K562 (cell line): ENCODE data around the gene ACER3. TPM values are rescaled to one million over a fixed set of nuclear protein-coding genes. Genes with fewer than 3 reads are reported as not detected.

Source experiments
- ATAC-seq: fragments of 200-7000 bp; cut with Tn5 transposase; 3 replicates; pipeline ENCODE4 v1.9.1; 2020; ENCODE audit warnings: moderate library complexity
- BruUV-seq: library from RNA; stranded (reverse); fragments of 400-500 nt; replicated peaks from 2 replicates; lab custom pipeline; 2021; lab: Mats Ljungman, UMichigan
- CTCF ChIA-PET: fragments of 300-600 bp; formaldehyde crosslinking; extraction: SDS; loops from one replicate; lab custom pipeline; 2021; ENCODE audit warnings: low intra/inter-chr PET ratio; lab: Yijun Ruan, JAX
- POLR2A ChIA-PET: fragments of 300-600, 350-650 bp; sonication (Branson Sonifier 250); formaldehyde crosslinking; extraction: SDS; loops from one replicate; lab custom pipeline; 2021; ENCODE audit warnings: antibody characterized with exemption, inconsistent platforms; lab: Yijun Ruan, JAX
- DNase-seq, 4 experiments: peaks; one replicate each; pipeline versions ENCODE4 v3.0.0 to v3.0.0-alpha.2; 2011 to 2018; ENCODE audit warnings: low spot score in 3 of 4, mixed read lengths in 3 of 4; ENCODE audit errors: extremely low read depth in 1 of 4
- FAIRE-seq: peaks from 2 replicates; lab custom pipeline; 2011; peaks lifted over from hg19 to GRCh38; lab: Jason Lieb, UNC
- H2AFZ ChIP-seq: 2 replicates; pipeline ENCODE4 v1.6.0; 2011; ENCODE audit warnings: low read depth, low read length, control low read depth, inconsistent platforms
- H3K27ac ChIP-seq: fragments of 200-600 bp; 3 replicates; pipeline ENCODE4 v1.8.0; 2011; ENCODE audit warnings: low read depth, mild to moderate bottlenecking, control low read depth, inconsistent platforms, low read length, moderate library complexity, mixed read lengths; ENCODE audit errors: extremely low read depth
- H3K27me3 ChIP-seq, 2 experiments: fragments of 300-600 bp in 1 of 2; 2 replicates in 1 of 2; 3 replicates in 1 of 2; pipeline versions ENCODE4 v1.6.0 to v1.8.0; 2011; ENCODE audit warnings: inconsistent platforms in 2 of 2, low read length in 2 of 2, mild to moderate bottlenecking in 1 of 2, mixed read lengths in 1 of 2, moderate library complexity in 1 of 2; ENCODE audit not compliant: control insufficient read depth in 2 of 2, insufficient read depth in 2 of 2
- H3K36me3 ChIP-seq: fragments of 300-600 bp; 3 replicates; pipeline ENCODE4 v1.8.0; 2011; ENCODE audit warnings: mild to moderate bottlenecking, low read length, inconsistent platforms; ENCODE audit not compliant: control insufficient read depth, insufficient read depth
- H3K4me1 ChIP-seq, 2 experiments: fragments of 200-600 bp in 1 of 2; replicated peaks in 1 of 2; 2 replicates in 1 of 2; 3 replicates in 1 of 2; pipeline versions ENCODE4 v1.5.1 to v1.8.0; 2011; ENCODE audit warnings: inconsistent platforms in 2 of 2, low read length in 2 of 2, mild to moderate bottlenecking in 1 of 2, mixed read lengths in 1 of 2, moderate library complexity in 1 of 2; ENCODE audit not compliant: control insufficient read depth in 2 of 2, insufficient read depth in 2 of 2
- H3K4me2 ChIP-seq: 2 replicates; pipeline ENCODE4 v1.6.1; 2011; ENCODE audit warnings: low read length, control low read depth, inconsistent platforms, mixed read lengths; ENCODE audit not compliant: insufficient read depth
- H3K4me3 ChIP-seq: fragments of 200-600 bp; sonication (generic), shearing (Covaris generic); 2 replicates; pipeline ENCODE4 v1.5.1; 2016; ENCODE audit warnings: control low read depth, inconsistent platforms
- H3K79me2 ChIP-seq: fragments of 200-600 bp; 3 replicates; pipeline ENCODE4 v1.8.0; 2011; ENCODE audit warnings: low read length, inconsistent platforms; ENCODE audit not compliant: control insufficient read depth, insufficient read depth
- H3K9ac ChIP-seq, 2 experiments: 2 replicates each; pipeline versions ENCODE4 v1.6.0 to v1.6.1; 2011; ENCODE audit warnings: low read depth in 2 of 2, low read length in 2 of 2, control low read depth in 1 of 2, inconsistent platforms in 1 of 2, mild to moderate bottlenecking in 1 of 2, mixed read lengths in 1 of 2; ENCODE audit not compliant: insufficient read depth in 1 of 2
- H3K9me1 ChIP-seq: one replicate; pipeline ENCODE4 v1.6.0; 2011; ENCODE audit warnings: inconsistent platforms, mild to moderate bottlenecking, low read length, moderate library complexity; ENCODE audit not compliant: control insufficient read depth, insufficient read depth
- H3K9me3 ChIP-seq: replicated peaks from 2 replicates; pipeline ENCODE4 v1.5.1; 2011; ENCODE audit warnings: low read depth, low read length, inconsistent platforms; ENCODE audit not compliant: control insufficient read depth, insufficient read depth
- H4K20me1 ChIP-seq: replicated peaks from 2 replicates; pipeline ENCODE4 v1.6.1; 2011; ENCODE audit warnings: low read length, inconsistent platforms, mixed read lengths; ENCODE audit not compliant: control insufficient read depth, insufficient read depth
- ATF3 ChIP-seq, 2 experiments: fragments of 450-650 bp in 1 of 2; sonication (generic) in 1 of 2; formaldehyde crosslinking in 1 of 2; IDR thresholded peaks in 1 of 2; conservative IDR thresholded peaks in 1 of 2; 2 replicates each; pipeline versions ENCODE4 v1.6.1 to v1.8.1; 2016 to 2023; ENCODE audit warnings: mild to moderate bottlenecking in 2 of 2, moderate library complexity in 2 of 2, inconsistent platforms in 1 of 2, missing genetic modification reagents in 1 of 2
- CC2D1A ChIP-seq: fragments of 450-650 bp; IDR thresholded peaks from 2 replicates; pipeline ENCODE4 v1.6.1; 2017; ENCODE audit warnings: mild to moderate bottlenecking
- ELF1 ChIP-seq: fragments of 200-800 bp; sonication (Bioruptor generic); IDR thresholded peaks from 2 replicates; pipeline ENCODE4 v1.6.1; 2016; ENCODE audit warnings: missing genetic modification characterization, missing compliant biosample characterization
- KDM5B ChIP-seq: fragments of 200-600 bp; sonication (generic); IDR thresholded peaks from 2 replicates; pipeline ENCODE4 v1.6.1; 2012; ENCODE audit warnings: low read depth, mild to moderate bottlenecking, moderate library complexity, low read length, control low read depth, inconsistent platforms; ENCODE audit not compliant: insufficient replicate concordance
- KLF16 ChIP-seq: IDR thresholded peaks from 2 replicates; pipeline ENCODE4 v1.6.1; 2016; ENCODE audit warnings: antibody characterized with exemption
- NCOA2 ChIP-seq, 2 experiments: fragments of 450-650 bp; IDR thresholded peaks; 2 replicates each; pipeline ENCODE4 v1.6.1; 2018; ENCODE audit warnings: mild to moderate bottlenecking in 2 of 2, moderate library complexity in 1 of 2; ENCODE audit not compliant: partially characterized antibody in 2 of 2
- NELFE ChIP-seq: IDR thresholded peaks from 2 replicates; pipeline ENCODE4 v1.6.1; 2011; ENCODE audit warnings: mild to moderate bottlenecking; ENCODE audit not compliant: insufficient read depth, insufficient read length
- NR2C1 ChIP-seq, 2 experiments: fragments of 450-650 bp; IDR thresholded peaks; 2 replicates each; pipeline ENCODE4 v1.6.1; 2017; ENCODE audit warnings: mild to moderate bottlenecking in 2 of 2, antibody characterized with exemption in 1 of 2, inconsistent platforms in 1 of 2, missing compliant biosample characterization in 1 of 2, missing genetic modification characterization in 1 of 2
- SMC3 ChIP-seq: conservative IDR thresholded peaks from 2 replicates; pipeline ENCODE4 v1.6.1; 2011; ENCODE audit warnings: low read depth, low read length, improper control_type of control experiment; ENCODE audit not compliant: insufficient read depth
- STAG1 ChIP-seq: sonication (generic); formaldehyde crosslinking; IDR thresholded peaks from 2 replicates; pipeline ENCODE4 v1.5.0; 2020; ENCODE audit warnings: missing genetic modification reagents, borderline replicate concordance
- TCF15 ChIP-seq: fragments of 250-450 bp; sonication (Bioruptor Pico); IDR thresholded peaks from 2 replicates; pipeline ENCODE4 v1.8.0; 2022; ENCODE audit warnings: moderate library complexity, mild to moderate bottlenecking, inconsistent platforms
- ZNF143 ChIP-seq: sonication (generic); formaldehyde crosslinking; IDR thresholded peaks from 2 replicates; pipeline ENCODE4 v1.9.0; 2022; ENCODE audit warnings: mild to moderate bottlenecking, missing genetic modification reagents
- WGBS: fragments of 100-300 bp; shearing (Covaris generic); methylation state at CpG from one replicate; pipeline ENCODE4 v1.1.6; 2016; ENCODE audit warnings: low coverage, mixed read lengths; ENCODE audit not compliant: insufficient coverage; ENCODE audit errors: missing lambda C conversion rate; 5-methylcytosine and 5-hydroxymethylcytosine counted together
- in situ Hi-C: fragments of 300-500 bp; cut with MboI; formaldehyde crosslinking; loops from 4 replicates; pipeline ENCODE4 v1.15.0; 2018; ENCODE audit warnings: inconsistent platforms, mixed read lengths
- intact Hi-C: fragments of 100-400 bp; cut with micrococcal nuclease; formaldehyde crosslinking; loops from 2 replicates; pipeline ENCODE4 v1.14.2; 2022
- polyA plus RNA-seq, 8 experiments: library from polyadenylated mRNA; depleted of rRNA in 4 of 8; stranded (reverse) in 5 of 8; unstranded in 3 of 8; fragments of >200 nt; fragmentation: Nextera tagmentation in 2 of 8; fragmentation: Illumina TruSeq in 1 of 8; extraction: Ambion mirVana in 2 of 8; extraction: Trizol in 1 of 8; gene quantifications; 2 replicates each; pipeline versions ENCODE4 v1.2.1 to v1.2.3, GENCODE V29; 2011 to 2014; ENCODE audit warnings: inconsistent platforms in 1 of 8, missing spikeins in 1 of 8
- total RNA-seq, 7 experiments: library from RNA; depleted of rRNA in 6 of 7; stranded (reverse); fragments of >200 nt in 6 of 7; fragmentation: Illumina TruSeq in 2 of 7; extraction: Trizol in 2 of 7; gene quantifications; 2 replicates each; pipeline versions ENCODE4 v1.2.1 to v1.2.3, GENCODE V29; 2011 to 2021; ENCODE audit warnings: low replicate concordance in 1 of 7
- TF ChIP-seq, protein P1 (sequence below): fragments of 450-650 bp; IDR thresholded peaks from 2 replicates; pipeline ENCODE4 v1.6.1; 2017; ENCODE audit warnings: antibody characterized with exemption, mild to moderate bottlenecking

Gene ACER3
- total and polyA plus RNA-seq, 9 of the 15 experiments (the other 6 are each of a cell fraction or from before 2014, with no cell fraction given): 2.0 to 23.8 (median 9.5) TPM

DNA sequence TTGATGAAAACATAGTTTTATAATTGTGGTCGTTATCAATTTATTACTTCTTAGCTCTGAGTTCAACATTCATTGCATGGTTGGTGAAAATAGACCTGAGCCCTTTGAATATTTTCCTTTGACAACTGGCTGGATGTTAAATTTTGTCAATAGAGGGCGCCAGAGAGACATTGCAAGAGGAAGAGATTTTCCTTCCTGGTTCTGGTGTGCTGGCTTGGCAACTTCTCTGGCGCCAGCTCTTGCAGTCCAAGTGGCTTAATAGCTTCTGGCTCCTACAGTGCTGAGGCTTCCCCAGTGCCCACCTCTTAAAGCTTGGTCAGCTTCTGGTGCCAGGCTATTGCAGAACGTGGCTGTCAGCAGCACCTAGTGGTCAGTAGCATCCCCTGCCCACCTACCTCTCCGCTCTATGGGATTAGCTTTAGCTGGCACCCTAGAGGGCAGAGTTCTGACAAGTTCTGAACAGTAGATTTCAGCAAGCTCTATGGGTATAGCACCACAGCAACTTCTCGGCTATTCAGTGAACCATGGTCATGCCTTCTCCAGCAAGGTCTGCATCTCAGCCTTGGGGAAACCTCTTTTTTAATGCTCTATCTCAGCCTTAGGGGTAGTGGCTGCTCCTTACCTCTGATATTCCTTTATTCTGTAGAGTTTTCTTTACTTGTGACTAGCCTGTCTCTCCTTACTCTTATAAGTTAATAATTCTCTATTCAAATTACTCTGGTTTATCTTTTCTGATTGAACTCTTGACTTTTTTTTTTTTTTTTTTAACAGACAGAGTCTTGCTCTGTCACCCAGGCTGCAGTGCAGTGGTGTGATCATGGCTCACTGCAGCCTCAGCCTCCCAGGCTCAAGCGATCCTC, 59.4 kb downstream of the ACER3 start:
- 25% methylated on average over 7 of the region's 7 CpGs for WGBS
- H3K4me1 ChIP-seq: peaks cover 9 to 19% of the 10 kb centered on the region in 2 experiments; a peak in 4 of 5 replicates
- H3K36me3 ChIP-seq: no peaks in the 10 kb centered on the region
- ATAC-seq: peak; percentile 85
- H3K27ac ChIP-seq: no peak overlapping the region
- H3K4me3 ChIP-seq: no peak overlapping the region
- FAIRE-seq: peak; percentile 81
- peak; percentile 61 to 87 (median 64) for DNase-seq
- ChIA-PET POLR2A (interaction anchor here (1.5 kb wide), 1 partner anchor 116 kb away, joined by 3 read pairs; no protein-coding TSS in a partner anchor), CTCF (interaction anchor here (0.6 to 5.1 kb wide), 8 partner anchors 46 to 200 kb away, joined by 3 to 54 read pairs (median 6); no protein-coding TSS in a partner anchor)
- peak overlapping the region; percentile 11; the same call in 1 of the 2 replicates for H3K4me2 ChIP-seq
- peak overlapping the region; percentile 61 for H2AFZ ChIP-seq
- no peaks in the 10 kb centered on the region for H3K9me3 ChIP-seq
- intact Hi-C loops (loop anchor here (1.0 to 5.0 kb wide), 7 partner anchors 59 to 192 kb away; partner anchors contain the start of gene ACER3), in situ Hi-C loops (loop anchor here (5.0 to 10.0 kb wide), 4 partner anchors 108 to 183 kb away; partner anchors contain the start of genes B3GNT6 and OMP)
- no TSS peak for BruUV-seq
- H3K27me3 ChIP-seq: no peaks in the 10 kb centered on the region
- H4K20me1 ChIP-seq: no peaks in the 10 kb centered on the region
- H3K79me2 ChIP-seq: no peaks in the 10 kb centered on the region
- no peaks in the 10 kb centered on the region for H3K9me1 ChIP-seq
- no peak overlapping the region for H3K9ac ChIP-seq
- TF ChIP-seq, protein P1, sequence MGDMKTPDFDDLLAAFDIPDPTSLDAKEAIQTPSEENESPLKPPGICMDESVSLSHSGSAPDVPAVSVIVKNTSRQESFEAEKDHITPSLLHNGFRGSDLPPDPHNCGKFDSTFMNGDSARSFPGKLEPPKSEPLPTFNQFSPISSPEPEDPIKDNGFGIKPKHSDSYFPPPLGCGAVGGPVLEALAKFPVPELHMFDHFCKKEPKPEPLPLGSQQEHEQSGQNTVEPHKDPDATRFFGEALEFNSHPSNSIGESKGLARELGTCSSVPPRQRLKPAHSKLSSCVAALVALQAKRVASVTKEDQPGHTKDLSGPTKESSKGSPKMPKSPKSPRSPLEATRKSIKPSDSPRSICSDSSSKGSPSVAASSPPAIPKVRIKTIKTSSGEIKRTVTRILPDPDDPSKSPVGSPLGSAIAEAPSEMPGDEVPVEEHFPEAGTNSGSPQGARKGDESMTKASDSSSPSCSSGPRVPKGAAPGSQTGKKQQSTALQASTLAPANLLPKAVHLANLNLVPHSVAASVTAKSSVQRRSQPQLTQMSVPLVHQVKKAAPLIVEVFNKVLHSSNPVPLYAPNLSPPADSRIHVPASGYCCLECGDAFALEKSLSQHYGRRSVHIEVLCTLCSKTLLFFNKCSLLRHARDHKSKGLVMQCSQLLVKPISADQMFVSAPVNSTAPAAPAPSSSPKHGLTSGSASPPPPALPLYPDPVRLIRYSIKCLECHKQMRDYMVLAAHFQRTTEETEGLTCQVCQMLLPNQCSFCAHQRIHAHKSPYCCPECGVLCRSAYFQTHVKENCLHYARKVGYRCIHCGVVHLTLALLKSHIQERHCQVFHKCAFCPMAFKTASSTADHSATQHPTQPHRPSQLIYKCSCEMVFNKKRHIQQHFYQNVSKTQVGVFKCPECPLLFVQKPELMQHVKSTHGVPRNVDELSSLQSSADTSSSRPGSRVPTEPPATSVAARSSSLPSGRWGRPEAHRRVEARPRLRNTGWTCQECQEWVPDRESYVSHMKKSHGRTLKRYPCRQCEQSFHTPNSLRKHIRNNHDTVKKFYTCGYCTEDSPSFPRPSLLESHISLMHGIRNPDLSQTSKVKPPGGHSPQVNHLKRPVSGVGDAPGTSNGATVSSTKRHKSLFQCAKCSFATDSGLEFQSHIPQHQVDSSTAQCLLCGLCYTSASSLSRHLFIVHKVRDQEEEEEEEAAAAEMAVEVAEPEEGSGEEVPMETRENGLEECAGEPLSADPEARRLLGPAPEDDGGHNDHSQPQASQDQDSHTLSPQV: peak; percentile 26
- TF ChIP-seq ATF3 (IDR thresholded peaks at IDR 0.05) (no peak), ATF3 (CRISPR knock-in tag; conservative IDR thresholded peaks at IDR 0.05) (no peak), KLF16 (0 out of 2 replicates have a peak, but pooled peaks have one; percentile 13), TCF15 (CRISPR knock-in tag) (no peak), SMC3 (0 out of 2 replicates have a peak, but pooled peaks have one; percentile 35), NCOA2 (IDR thresholded peaks at IDR 0.05; ENCODE audit: partially characterized antibody in 2 of 2) (peak in 1 of 2 experiments; percentile 1), NR2C1 (IDR thresholded peaks at IDR 0.05) (no peak), NR2C1 (tag; IDR thresholded peaks at IDR 0.05) (no peak), STAG1 (CRISPR knock-in tag) (peak; percentile 12; the same call in 1 of the 2 replicates), ELF1 (peak; percentile 66), NELFE (no peak), KDM5B (no peak), ZNF143 (no peak), CC2D1A (peak; percentile 71)
